Thymus (tissue), 11 donors: Measurements from ENCODE around the gene N4BP2. TPM values are rescaled to one million over a fixed set of nuclear protein-coding genes. Genes with fewer than 3 reads are reported as not detected.

Experiments
- DNase-seq, 9 donors: peaks; one replicate each; pipeline ENCODE4 v3.0.0-alpha.2; 2013; ENCODE audit warnings: low spot score in 9 of 9, low read depth in 6 of 9, missing footprints in 1 of 9
- H3K27ac ChIP-seq, 2 donors: one replicate each; pipeline ENCODE4 v1.5.1; 2013; ENCODE audit warnings: control low read depth in 1 of 2, low read depth in 1 of 2, low read length in 1 of 2, mild to moderate bottlenecking in 1 of 2, moderate library complexity in 1 of 2
- H3K27me3 ChIP-seq, 2 donors: one replicate each; pipeline ENCODE4 v1.5.1; 2013; ENCODE audit warnings: low read length in 1 of 2; ENCODE audit not compliant: control insufficient read depth in 2 of 2, insufficient read depth in 1 of 2
- H3K36me3 ChIP-seq, 2 donors: one replicate each; pipeline ENCODE4 v1.5.1; 2013; ENCODE audit warnings: low read length in 1 of 2, mild to moderate bottlenecking in 1 of 2, moderate library complexity in 1 of 2; ENCODE audit not compliant: control insufficient read depth in 2 of 2, insufficient read depth in 2 of 2
- H3K4me1 ChIP-seq, 2 donors: one replicate each; pipeline ENCODE4 v1.5.1; 2013; ENCODE audit warnings: low read length in 2 of 2; ENCODE audit not compliant: control insufficient read depth in 2 of 2, insufficient read depth in 2 of 2
- H3K4me3 ChIP-seq, 2 donors: one replicate each; pipeline ENCODE4 v1.5.1; 2013; ENCODE audit warnings: low read length in 2 of 2, control low read depth in 1 of 2, mild to moderate bottlenecking in 1 of 2
- H3K9me3 ChIP-seq, 2 donors: one replicate each; pipeline ENCODE4 v1.5.1; 2013; ENCODE audit warnings: low read length in 1 of 2, mild to moderate bottlenecking in 1 of 2; ENCODE audit not compliant: control insufficient read depth in 2 of 2, insufficient read depth in 1 of 2
- WGBS: extraction: QIAGEN DNeasy Blood & Tissue Kit; methylation state at CpG from one replicate; pipeline ENCODE4 v1.1.7; 2013; 5-methylcytosine and 5-hydroxymethylcytosine counted together
- polyA plus RNA-seq: library from polyadenylated mRNA; stranded (reverse); fragments of 200-250 nt; gene quantifications from one replicate; pipeline ENCODE4 v1.2.3, GENCODE V29; 2013
- total RNA-seq: library from RNA; stranded (reverse); fragments of 120-200 nt; gene quantifications from one replicate; pipeline ENCODE4 v1.2.4, GENCODE V29; 2013
- donor health status: healthy.

Gene N4BP2
- total and polyA plus RNA-seq, 2 donors = 7.7 to 25.3 TPM

DNA sequence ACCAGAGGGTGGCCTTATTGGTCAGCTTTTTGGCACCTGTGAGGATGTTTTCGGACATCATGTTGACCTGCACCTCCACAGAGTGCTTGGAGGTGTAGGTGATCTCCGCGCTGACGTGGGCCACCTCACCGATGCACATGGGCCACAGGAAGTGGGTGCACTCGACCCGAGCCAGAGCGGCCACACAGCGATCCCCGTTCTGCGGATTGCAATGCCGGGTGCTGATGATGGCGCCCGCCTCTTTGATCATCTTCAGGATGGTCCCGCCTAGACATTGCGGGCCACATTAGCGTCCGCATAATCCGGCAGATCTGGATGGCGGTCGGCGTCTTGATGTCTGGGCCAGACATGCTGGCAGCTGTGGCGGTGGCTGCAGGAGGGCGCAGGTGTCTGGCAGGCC, 12.9 kb upstream of the N4BP2 start:
- H3K27me3 ChIP-seq = no peaks in the 10 kb centered on the region
- no peak overlapping the region for H3K4me3 ChIP-seq
- 97% methylated on average over 24 of the region's 24 CpGs for WGBS
- H3K4me1 ChIP-seq = no peaks in the 10 kb centered on the region
- no peak for DNase-seq
- no peak overlapping the region for H3K27ac ChIP-seq
- no peaks in the 10 kb centered on the region for H3K36me3 ChIP-seq
- H3K9me3 ChIP-seq = peaks cover 0 to 5% of the 10 kb centered on the region in 2 donors

DNA sequence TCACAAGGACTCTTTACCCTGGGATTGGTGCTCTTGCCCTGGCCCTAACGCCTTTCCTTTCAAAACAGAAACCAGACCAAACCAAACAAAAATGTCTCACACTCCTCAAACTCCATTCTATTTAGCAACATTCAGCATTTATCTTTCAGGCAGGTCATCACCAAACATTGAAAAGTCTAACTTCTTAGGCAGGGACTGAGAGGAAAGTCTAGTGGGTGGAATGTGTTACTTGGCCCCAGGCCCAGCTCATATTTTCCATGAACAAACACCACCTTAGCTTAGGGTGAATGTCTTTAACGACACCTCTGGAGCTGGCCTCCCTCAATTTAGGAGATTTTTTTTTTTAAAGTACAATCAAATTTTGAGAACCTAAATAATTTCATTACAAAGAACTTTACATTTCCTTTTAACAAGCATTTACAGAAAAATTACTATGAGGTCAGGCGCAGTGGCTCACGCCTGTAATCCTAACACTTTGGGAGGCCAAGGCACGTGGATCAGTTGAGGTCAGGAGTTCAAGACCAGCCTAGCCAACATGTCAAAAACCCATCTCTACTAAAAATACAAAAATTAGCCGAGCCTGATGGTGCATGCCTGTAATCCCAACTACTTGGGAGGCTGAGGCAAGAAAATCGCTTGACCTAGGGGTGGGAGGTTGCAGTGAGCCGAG, 10.2 kb upstream of the N4BP2 start:
- no peaks in the 10 kb centered on the region for H3K4me1 ChIP-seq
- no peak overlapping the region for H3K4me3 ChIP-seq
- no peaks in the 10 kb centered on the region for H3K36me3 ChIP-seq
- peaks cover 0 to 5% of the 10 kb centered on the region in 2 donors for H3K9me3 ChIP-seq
- 96% methylated on average over 8 of the region's 8 CpGs for WGBS
- no peak overlapping the region for H3K27ac ChIP-seq
- H3K27me3 ChIP-seq = no peaks in the 10 kb centered on the region
- no peak for DNase-seq

DNA sequence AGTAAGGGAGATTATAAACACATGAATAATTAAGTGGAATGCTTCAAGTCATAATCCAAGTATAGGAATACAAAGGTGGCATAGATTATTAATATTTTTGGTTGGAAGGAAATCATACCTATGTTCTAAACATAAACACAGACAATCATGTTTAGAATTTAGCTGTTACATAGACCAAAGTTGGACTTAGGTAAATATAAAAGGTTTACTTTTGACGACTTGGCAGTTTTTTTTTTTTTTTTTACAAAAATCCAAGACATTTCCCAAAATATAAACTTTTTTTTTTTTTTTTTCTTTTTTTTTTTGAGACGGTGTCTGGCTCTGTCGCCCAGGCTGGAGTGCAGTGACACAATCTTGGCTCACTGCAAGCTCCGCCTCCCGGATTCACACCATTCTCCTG, 3.5 kb upstream of the N4BP2 start:
- Histone ChIP-seq H3K27ac (no peak overlapping the region), H3K4me1 (peaks cover 0 to 11% of the 10 kb centered on the region in 2 donors), H3K36me3 (no peaks in the 10 kb centered on the region), H3K9me3 (no peaks in the 10 kb centered on the region), H3K27me3 (no peaks in the 10 kb centered on the region), H3K4me3 (no peak overlapping the region)
- WGBS = 96% methylated on average over 5 of the region's 5 CpGs
- DNase-seq = no peak

DNA sequence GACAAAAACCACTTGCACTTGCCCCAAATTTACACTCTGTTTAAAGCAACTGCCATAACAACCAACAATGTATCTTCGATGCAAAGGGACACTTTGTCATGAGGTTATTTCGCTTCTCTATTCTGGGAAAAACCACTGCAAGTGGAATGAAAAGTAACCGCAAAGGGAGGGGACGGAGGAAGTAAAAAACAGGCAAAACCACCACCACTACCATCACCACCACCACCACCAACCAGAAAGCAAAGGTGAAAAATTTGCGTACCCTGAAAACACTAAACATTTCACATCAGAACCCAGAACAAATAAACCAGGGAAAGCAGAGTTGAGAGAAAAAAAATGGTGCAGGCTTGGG, 1.2 kb upstream of the N4BP2 start:
- peak in 4 of 9 donors; percentile 45 to 69 (median 52) for DNase-seq
- under 1% methylated on average over 5 of the region's 5 CpGs for WGBS
- peaks cover 7 to 23% of the 10 kb centered on the region in 2 donors for H3K4me1 ChIP-seq
- H3K4me3 ChIP-seq = peak overlapping the region; percentile 86 to 95
- H3K9me3 ChIP-seq = no peaks in the 10 kb centered on the region
- no peaks in the 10 kb centered on the region for H3K27me3 ChIP-seq
- peaks cover 0 to 6% of the 10 kb centered on the region in 2 donors for H3K36me3 ChIP-seq
- H3K27ac ChIP-seq = peak overlapping the region; percentile 98 to 100

DNA sequence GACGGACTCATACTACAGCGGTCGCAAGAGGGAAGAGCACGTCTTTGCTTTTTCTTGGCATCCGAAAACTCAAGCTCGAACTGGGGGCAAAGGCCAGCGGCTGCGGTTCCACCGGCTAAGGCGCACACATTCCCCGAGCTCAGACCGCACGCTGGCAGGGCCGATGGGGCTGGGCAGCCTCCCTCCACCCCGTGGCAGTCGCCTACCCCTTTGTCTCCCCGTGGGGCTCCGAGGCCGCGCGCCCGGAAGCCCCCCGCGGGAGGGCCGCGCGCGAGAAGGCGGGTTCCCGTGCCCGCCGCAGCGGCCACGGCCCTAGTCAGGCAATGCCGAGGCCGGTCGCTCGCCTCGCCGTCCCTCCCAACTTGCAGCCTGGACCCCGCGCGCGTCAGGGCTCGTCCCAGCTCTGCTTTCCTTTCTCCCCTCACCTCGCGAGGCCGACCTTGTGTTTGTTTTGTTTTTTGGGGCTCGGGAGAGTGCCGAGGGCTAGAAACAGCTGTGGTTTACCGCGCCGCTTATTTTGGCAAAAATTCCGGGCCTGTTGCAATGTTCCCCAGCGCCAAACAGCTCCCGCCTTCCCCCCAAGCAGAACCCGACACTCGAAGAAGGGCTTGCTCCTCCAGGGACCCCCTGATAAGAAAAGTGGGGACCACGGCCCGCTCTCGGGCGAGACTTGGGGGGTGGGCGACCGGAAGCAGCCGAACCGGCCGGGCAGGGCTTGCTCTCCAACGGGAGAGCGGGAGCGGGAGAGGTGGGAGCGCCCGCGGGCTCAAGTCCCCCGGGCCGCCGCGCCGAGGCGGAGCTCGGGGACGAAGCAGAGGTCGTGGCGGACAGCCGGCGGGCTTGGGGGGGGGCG, 561 bp upstream of the N4BP2 start:
- peak overlapping the region; percentile 86 to 95 for H3K4me3 ChIP-seq
- DNase-seq = peak in 8 of 9 donors; percentile 52 to 85 (median 67)
- WGBS = under 1% methylated on average over 86 of the region's 86 CpGs

DNA sequence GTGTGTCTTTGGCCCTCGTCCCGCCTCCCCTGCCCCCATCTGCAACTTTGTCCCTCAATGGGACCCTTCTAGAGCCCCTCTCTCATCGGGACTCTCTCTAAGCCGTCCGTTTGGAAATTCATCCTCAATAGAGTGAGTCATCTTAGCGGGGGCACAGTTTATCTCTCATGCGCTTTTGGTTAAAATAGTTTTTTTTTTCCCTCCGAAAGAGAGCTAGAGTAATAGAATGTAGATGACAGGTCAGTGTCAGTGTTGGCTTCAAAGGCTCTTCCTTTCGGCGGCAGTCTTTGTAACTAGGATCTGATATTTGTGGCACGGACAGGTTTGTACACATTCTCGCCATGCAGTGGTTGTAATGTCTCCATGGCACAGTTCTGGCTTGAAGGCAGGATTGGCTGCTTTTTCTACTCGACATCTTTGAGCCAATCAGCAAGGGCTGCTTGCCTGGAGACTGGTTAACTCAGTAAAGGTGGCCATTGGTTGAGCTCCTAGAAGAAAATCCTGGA, 989 bp downstream of the N4BP2 start:
- Histone ChIP-seq H3K4me1 (peaks cover 7 to 23% of the 10 kb centered on the region in 2 donors), H3K27ac (peak overlapping the region; percentile 97 to 100)
- under 1% methylated on average over 13 of the region's 13 CpGs for WGBS

More for the DNA sequence above, 561 bp upstream of the N4BP2 start:
- Histone ChIP-seq H3K27me3 (no peaks in the 10 kb centered on the region), H3K27ac (peak overlapping the region; percentile 98 to 100), H3K9me3 (no peaks in the 10 kb centered on the region), H3K36me3 (peaks cover 5 to 12% of the 10 kb centered on the region in 2 donors), H3K4me1 (peaks cover 7 to 23% of the 10 kb centered on the region in 2 donors)

DNA sequence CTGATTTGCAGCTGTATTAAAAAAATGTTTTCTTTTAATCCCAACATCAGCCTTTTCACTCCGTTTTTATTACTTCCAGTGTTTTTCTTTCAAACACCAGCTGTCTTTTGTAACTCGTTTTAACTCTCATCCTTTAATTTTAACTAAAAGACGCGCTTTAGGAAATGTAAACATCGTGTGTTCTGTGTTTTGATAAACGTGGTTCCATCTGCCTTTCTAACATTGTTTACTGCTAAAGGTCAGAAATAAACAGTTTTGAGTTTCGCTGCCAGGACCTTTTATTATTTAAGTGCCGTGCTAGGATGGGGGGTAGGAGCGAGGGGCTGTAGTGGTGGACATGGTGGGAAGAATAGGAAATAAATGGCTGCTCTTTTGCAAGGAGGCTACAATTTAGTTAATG, 1.5 kb downstream of the N4BP2 start:
- Histone ChIP-seq H3K4me3 (peak overlapping the region; percentile 95), H3K27me3 (no peaks in the 10 kb centered on the region), H3K27ac (peak overlapping the region in 1 of 2 donors; percentile 97), H3K4me1 (peaks cover 7 to 23% of the 10 kb centered on the region in 2 donors), H3K36me3 (peaks cover 5 to 21% of the 10 kb centered on the region in 2 donors), H3K9me3 (no peaks in the 10 kb centered on the region)
- 3% methylated on average over 9 of the region's 9 CpGs for WGBS
- DNase-seq = no peak

More for the DNA sequence above, 989 bp downstream of the N4BP2 start:
- peak; percentile 67 to 96 (median 87) for DNase-seq
- Histone ChIP-seq H3K27me3 (no peaks in the 10 kb centered on the region), H3K9me3 (no peaks in the 10 kb centered on the region), H3K4me3 (peak overlapping the region; percentile 95), H3K36me3 (peaks cover 5 to 16% of the 10 kb centered on the region in 2 donors)

DNA sequence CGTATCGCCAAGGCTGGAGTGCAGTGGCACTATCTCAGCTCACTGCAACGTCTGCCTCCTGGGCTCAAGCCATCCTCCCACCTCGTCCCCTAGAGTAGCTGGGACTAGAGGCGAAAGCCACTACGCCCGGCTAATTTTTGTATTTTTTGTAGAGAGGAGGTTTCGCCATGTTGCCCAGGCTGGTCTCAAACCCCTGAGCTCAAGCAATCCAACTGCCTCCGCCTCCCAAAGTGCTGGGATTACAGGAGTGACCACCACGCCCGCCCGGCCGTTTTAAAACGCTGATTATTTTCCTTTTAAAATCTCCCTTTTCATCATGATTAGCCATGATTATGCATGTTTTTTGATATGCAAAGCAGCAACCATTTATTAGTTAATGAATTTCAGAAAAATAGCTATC, 2.2 kb downstream of the N4BP2 start:
- Histone ChIP-seq H3K4me1 (peaks cover 7 to 23% of the 10 kb centered on the region in 2 donors), H3K9me3 (no peaks in the 10 kb centered on the region), H3K27ac (no peak overlapping the region), H3K4me3 (peak overlapping the region in 1 of 2 donors; percentile 95), H3K36me3 (peaks cover 5 to 26% of the 10 kb centered on the region in 2 donors), H3K27me3 (no peaks in the 10 kb centered on the region)
- WGBS = 79% methylated on average over 14 of the region's 14 CpGs
- DNase-seq = no peak

DNA sequence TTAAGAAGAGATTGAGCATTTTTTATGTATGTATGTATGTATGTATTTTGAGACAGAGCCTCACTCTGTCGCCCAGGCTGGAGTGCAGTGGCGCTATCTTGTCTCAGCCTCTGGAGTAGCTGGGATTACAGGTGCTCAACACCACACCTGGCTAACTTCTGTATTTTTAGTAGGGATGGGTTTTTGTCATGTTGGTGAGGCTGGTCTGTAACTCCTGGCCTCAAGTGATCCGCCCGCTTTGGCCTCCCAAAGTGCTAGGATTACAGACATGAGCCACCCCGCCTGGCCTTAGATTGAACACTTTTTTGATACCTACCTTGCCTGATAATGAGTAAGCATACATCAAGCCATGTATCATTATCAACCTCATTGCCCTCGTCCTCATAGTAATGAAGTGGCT, 2.7 kb downstream of the N4BP2 start:
- H3K4me1 ChIP-seq = peaks cover 7 to 19% of the 10 kb centered on the region in 2 donors
- H3K4me3 ChIP-seq = no peak overlapping the region
- H3K9me3 ChIP-seq = no peaks in the 10 kb centered on the region
- 91% methylated on average over 6 of the region's 6 CpGs for WGBS
- H3K27ac ChIP-seq = no peak overlapping the region
- H3K27me3 ChIP-seq = no peaks in the 10 kb centered on the region
- DNase-seq = no peak
- peaks cover 9 to 31% of the 10 kb centered on the region in 2 donors for H3K36me3 ChIP-seq
